Measurements from ENCODE around the gene VASH1. TPM values are rescaled to one million over a fixed set of nuclear protein-coding genes. Genes with fewer than 3 reads are reported as not detected.
A peak's percentile ranks its signal among the peaks of the same experiment; 100 is the strongest.

The VASH1 gene
- total and polyA plus RNA-seq, 2 of the 13 experiments (the other 11 are each of a cell fraction or from before 2014, with no cell fraction given), result 0.11 to 0.24 TPM

- Histone ChIP-seq H3K9me3 (ENCODE audit: low read length) (no peaks in the 10 kb centered on the region), H3K27ac (ENCODE audit: extremely low read length, insufficient read depth, low read length) (no peak overlapping the region), H3K4me1 (ENCODE audit: insufficient read depth, low read length) (peaks cover 29% of the 10 kb centered on the region), H3K4me3 (replicated peaks in 1 of 3; ENCODE audit: insufficient read depth in 1 of 3, low read depth in 2 of 3, low read length in 3 of 3) (peak overlapping the region; percentile 23 to 61 (median 47); a peak in 5 of 6 replicates), H4K20me1 (ENCODE audit: insufficient read depth, low read length) (no peaks in the 10 kb centered on the region), H3K27me3 (ENCODE audit: control insufficient read depth in 1 of 2, insufficient read depth in 2 of 2, low read length in 2 of 2) (peaks cover 1 to 8% of the 10 kb centered on the region in 2 experiments; a peak in 2 of 5 replicates), H3K36me3 (replicated peaks in 1 of 2; ENCODE audit: control insufficient read depth in 1 of 2, insufficient read depth in 2 of 2, low read length in 2 of 2) (no peaks in the 10 kb centered on the region), H3K4me2 (ENCODE audit: low read depth, low read length) (peak overlapping the region; percentile 86), H3K9ac (ENCODE audit: insufficient read depth, low read depth, low read length) (peak overlapping the region; percentile 37; the same call in 1 of the 2 replicates), H2AFZ (ENCODE audit: low read length) (peak overlapping the region; percentile 23), H3K79me2 (ENCODE audit: insufficient read depth, low read length) (no peaks in the 10 kb centered on the region)
- ChIA-PET POLR2A (interaction anchor here (1.3 to 1.4 kb wide), 2 partner anchors 11 to 12 kb away, joined by 4 to 5 read pairs; partner anchors contain the start of gene VASH1), CTCF (ENCODE audit: low intra/inter-chr PET ratio, low total read pairs) (no interaction called here)
- DNase-seq (ENCODE audit: low spot score) (no peak), FAIRE-seq (no peak), ATAC-seq (peak; percentile 23)
- in situ Hi-C loops (cut with HindIII; ENCODE audit: extremely low pct_ligation_motif_present, low pct_unique_long_range_greater_than_20kb) (no loop called here), intact Hi-C loops (cut with micrococcal nuclease; ENCODE audit: unreplicated experiment) (no loop called here)
- BruUV-seq (replicated peaks), result no TSS peak
- 23% methylated on average over 7 of the region's 13 CpGs for WGBS (ENCODE audit: low lambda C conversion rate)
- TF ChIP-seq NKX3-1 (CRISPR knock-in tag; IDR thresholded peaks at IDR 0.05) (0 out of 2 replicates have a peak, but pooled peaks have one; percentile 32), PCBP1 (IDR thresholded peaks at IDR 0.05; ENCODE audit: borderline replicate concordance, low read depth, low read length) (no peak), ZNF605 (CRISPR knock-in tag; IDR thresholded peaks at IDR 0.05) (0 out of 2 replicates have a peak, but pooled peaks have one; percentile 31), GABPB1 (CRISPR knock-in tag; IDR thresholded peaks at IDR 0.05) (peak; percentile 46), ZNF687 (CRISPR knock-in tag; IDR thresholded peaks at IDR 0.05) (peak; percentile 42; the same call in 1 of the 2 replicates), ZBTB49 (CRISPR knock-in tag; IDR thresholded peaks at IDR 0.05; ENCODE audit: borderline replicate concordance) (no peak), ETV5 (CRISPR knock-in tag; IDR thresholded peaks at IDR 0.05; ENCODE audit: borderline replicate concordance) (peak; percentile 49; the same call in 1 of the 2 replicates)
- TF ChIP-seq, protein P1, sequence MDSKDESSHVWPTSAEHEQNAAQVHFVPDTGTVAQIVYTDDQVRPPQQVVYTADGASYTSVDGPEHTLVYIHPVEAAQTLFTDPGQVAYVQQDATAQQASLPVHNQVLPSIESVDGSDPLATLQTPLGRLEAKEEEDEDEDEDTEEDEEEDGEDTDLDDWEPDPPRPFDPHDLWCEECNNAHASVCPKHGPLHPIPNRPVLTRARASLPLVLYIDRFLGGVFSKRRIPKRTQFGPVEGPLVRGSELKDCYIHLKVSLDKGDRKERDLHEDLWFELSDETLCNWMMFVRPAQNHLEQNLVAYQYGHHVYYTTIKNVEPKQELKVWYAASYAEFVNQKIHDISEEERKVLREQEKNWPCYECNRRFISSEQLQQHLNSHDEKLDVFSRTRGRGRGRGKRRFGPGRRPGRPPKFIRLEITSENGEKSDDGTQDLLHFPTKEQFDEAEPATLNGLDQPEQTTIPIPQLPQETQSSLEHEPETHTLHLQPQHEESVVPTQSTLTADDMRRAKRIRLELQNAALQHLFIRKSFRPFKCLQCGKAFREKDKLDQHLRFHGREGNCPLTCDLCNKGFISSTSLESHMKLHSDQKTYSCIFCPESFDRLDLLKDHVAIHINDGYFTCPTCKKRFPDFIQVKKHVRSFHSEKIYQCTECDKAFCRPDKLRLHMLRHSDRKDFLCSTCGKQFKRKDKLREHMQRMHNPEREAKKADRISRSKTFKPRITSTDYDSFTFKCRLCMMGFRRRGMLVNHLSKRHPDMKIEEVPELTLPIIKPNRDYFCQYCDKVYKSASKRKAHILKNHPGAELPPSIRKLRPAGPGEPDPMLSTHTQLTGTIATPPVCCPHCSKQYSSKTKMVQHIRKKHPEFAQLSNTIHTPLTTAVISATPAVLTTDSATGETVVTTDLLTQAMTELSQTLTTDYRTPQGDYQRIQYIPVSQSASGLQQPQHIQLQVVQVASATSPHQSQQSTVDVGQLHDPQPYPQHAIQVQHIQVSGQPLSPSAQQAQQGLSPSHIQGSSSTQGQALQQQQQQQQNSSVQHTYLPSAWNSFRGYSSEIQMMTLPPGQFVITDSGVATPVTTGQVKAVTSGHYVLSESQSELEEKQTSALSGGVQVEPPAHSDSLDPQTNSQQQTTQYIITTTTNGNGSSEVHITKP (CRISPR knock-in tag; IDR thresholded peaks at IDR 0.05; ENCODE audit: low read depth), result peak; percentile 41; the same call in 1 of the 2 replicates
- TF ChIP-seq, protein P2, sequence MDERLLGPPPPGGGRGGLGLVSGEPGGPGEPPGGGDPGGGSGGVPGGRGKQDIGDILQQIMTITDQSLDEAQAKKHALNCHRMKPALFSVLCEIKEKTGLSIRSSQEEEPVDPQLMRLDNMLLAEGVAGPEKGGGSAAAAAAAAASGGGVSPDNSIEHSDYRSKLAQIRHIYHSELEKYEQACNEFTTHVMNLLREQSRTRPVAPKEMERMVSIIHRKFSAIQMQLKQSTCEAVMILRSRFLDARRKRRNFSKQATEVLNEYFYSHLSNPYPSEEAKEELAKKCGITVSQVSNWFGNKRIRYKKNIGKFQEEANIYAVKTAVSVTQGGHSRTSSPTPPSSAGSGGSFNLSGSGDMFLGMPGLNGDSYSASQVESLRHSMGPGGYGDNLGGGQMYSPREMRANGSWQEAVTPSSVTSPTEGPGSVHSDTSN (CRISPR knock-in tag; IDR thresholded peaks at IDR 0.05), result peak; percentile 30; the same call in 1 of the 2 replicates
Observed at GRCh38 chr14:76772300-76773187, 11.3 kb downstream of the VASH1 start.
